GM18499 (cell line): Measurements from ENCODE around the gene PLXDC1.
"Not testable (repeated sequence)": the region's sequence is repeated elsewhere in the genome, so short reads cannot be mapped to it uniquely, and the experiment has no call there.

Experiments
- ATAC-seq: cut with Tn5 transposase; IDR thresholded peaks from one replicate; pipeline ENCODE4 v1.9.1; 2021; ENCODE audit warnings: moderate number of reproducible peaks; ENCODE audit not compliant: insufficient read depth, unreplicated experiment

Gene PLXDC1

GRCh38 chr17:39074676-39075075 lies 76.8 kb downstream of the PLXDC1 start:
- ATAC-seq, result no peak

GRCh38 chr17:39073916-39074315 lies 77.5 kb downstream of the PLXDC1 start:
- no peak for ATAC-seq

GRCh38 chr17:39073353-39073752 lies 78.1 kb downstream of the PLXDC1 start:
- no peak for ATAC-seq

- no peak for ATAC-seq
These were observed 79.9 kb downstream of the PLXDC1 start for GRCh38 chr17:39071573-39071972.

- no peak for ATAC-seq
These were observed 82.2 kb downstream of the PLXDC1 start for GRCh38 chr17:39069114-39069756.

- ATAC-seq, result no peak
These were observed 86.6 kb downstream of the PLXDC1 start for GRCh38 chr17:39064819-39065218.

GRCh38 chr17:39064374-39064773 lies 87.1 kb downstream of the PLXDC1 start:
- ATAC-seq, result no peak

GRCh38 chr17:39063681-39064069 lies 87.8 kb downstream of the PLXDC1 start:
- ATAC-seq, result no peak

GRCh38 chr17:39062846-39063680 lies 88.4 kb downstream of the PLXDC1 start:
- no peak for ATAC-seq

- ATAC-seq, result no peak
These were observed 92.9 kb downstream of the PLXDC1 start for GRCh38 chr17:39058524-39058923.

- ATAC-seq, result no peak
These were observed 93.7 kb downstream of the PLXDC1 start for GRCh38 chr17:39057701-39058206.

GRCh38 chr17:39054111-39054645 lies 97.3 kb downstream of the PLXDC1 start:
- no peak for ATAC-seq

GRCh38 chr17:39052423-39052822 lies 99.0 kb downstream of the PLXDC1 start:
- not testable (repeated sequence) for ATAC-seq

- no peak for ATAC-seq
These were observed 100.3 kb downstream of the PLXDC1 start for GRCh38 chr17:39051001-39051585.

GRCh38 chr17:39045948-39046679 lies 105.3 kb downstream of the PLXDC1 start:
- no peak for ATAC-seq

GRCh38 chr17:39036009-39036408 lies 115.4 kb downstream of the PLXDC1 start:
- ATAC-seq, result no peak

- not testable (repeated sequence) for ATAC-seq
These were observed 115.9 kb downstream of the PLXDC1 start for GRCh38 chr17:39035578-39035977.

- ATAC-seq, result no peak
These were observed 122.7 kb downstream of the PLXDC1 start for GRCh38 chr17:39028690-39029089.

- ATAC-seq, result no peak
These were observed 123.9 kb downstream of the PLXDC1 start for GRCh38 chr17:39027455-39028035.

- no peak for ATAC-seq
These were observed 124.4 kb downstream of the PLXDC1 start for GRCh38 chr17:39026980-39027451.
